Stimulated activated CD8-positive, alpha-beta memory T cell treated with anti-CD3 and anti-CD28 coated beads, Interleukin-12 subunit alpha, Interleukin-12 subunit beta, amount 100 ng/mL, for 1 hour (primary cell): ENCODE measurements around the gene LRMDA.

ENCODE experiments used
- DNase-seq: peaks from one replicate; pipeline ENCODE4 v3.0.0-alpha.2; 2020; ENCODE audit warnings: low read depth

The LRMDA gene

DNA sequence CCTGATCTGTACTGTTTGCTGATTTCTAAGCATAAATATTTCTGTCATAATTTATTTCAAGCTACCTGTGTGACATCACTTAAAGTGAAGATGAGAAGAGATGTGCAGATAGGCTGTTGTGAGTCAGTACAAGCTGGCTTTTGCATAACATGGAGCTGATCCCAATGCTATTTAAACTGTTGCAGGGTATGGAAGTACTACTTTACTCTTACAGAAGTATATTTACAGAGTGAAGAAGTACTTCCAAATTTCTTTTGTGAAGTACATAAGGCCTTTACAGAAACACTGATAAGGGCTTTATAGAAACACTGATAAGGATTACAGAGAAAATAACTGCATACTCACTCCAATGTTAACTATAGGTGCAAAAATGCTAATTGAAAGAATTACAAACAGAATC is 911.6 kb downstream of the LRMDA start:
- DNase-seq = no peak

DNA sequence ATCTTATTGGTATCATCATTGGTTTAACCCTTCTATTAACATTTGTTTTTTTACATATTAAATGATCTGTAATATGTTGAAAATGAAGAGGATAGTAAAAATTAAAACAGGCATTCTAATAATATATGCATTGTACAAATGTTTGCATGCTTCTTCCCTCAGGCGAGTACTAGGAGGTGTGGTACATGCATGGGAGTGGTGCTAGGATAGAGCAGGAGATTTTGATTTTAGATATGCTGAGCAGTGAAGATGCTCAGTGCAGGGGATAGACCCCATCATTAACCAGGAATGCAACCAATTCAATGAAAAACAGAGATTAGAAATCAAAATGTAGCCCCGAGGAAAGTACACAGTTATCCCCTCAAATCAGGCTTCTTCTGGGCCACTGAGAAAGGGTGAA is 916.4 kb downstream of the LRMDA start:
- DNase-seq = no peak

DNA sequence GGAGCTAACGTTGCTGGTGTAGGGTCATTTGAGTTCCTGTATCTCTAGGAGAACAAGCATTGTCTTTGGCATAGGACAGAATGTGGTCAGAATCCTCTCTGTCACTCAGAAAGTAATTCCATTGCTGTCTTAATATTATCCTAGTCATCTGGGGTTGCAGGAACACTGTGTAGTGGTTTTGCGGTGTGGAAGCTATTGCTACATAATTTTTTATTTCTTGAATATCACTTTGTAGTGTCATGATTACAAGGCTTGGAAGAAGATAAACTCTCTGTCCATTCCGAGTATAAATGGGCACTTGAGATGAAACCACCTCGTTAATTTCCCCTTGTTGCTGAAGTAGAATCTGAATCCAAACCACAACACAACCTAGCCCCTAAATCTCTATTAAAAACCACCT is 919.2 kb downstream of the LRMDA start:
- DNase-seq = no peak

DNA sequence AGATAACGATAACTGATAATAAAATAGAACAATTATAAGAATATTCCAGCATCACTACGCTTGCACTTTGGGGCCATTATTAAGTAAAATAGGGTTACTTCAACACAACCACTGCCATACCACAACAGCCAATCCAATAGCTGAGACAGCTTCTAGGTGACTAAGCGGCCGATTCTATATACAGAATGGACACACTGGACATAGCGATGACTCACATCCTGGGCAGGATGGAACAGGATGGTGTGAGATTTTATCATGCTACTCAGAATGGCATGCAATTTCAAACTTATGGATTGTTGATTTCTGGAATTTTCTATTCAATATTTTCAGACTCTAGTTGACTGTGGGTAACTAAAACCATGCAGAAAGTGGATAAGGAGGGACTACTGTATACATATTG is 920.9 kb downstream of the LRMDA start:
- DNase-seq = no peak

DNA sequence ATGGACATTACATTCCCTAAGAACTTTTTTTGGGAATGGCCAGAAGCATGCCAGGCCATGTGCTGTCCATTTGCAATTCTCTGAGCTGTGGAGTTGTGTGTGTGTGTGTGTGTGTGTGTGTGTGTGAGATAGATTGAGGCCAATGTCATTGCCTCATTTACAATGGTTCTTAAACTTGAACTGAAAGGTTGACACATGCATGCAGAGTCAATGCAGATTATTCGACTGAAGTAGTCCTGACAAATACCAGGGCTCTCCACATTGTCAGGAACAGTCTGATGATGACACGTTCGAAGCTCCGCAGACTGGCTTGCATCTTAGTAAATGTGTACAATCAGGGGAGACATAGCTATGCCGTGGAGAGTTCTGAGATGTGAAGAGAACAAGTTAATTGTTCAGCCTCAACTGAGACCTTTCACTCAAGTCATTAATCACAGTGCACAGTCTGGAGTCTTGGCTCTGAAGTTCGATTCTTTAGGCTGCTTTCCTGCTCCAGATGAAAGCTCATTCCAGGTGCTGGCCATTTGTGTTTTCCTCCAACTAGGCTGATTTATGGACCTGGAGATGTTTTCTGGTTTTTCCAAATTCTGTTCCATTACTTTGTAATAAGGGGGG is 921.9 kb downstream of the LRMDA start:
- no peak for DNase-seq

DNA sequence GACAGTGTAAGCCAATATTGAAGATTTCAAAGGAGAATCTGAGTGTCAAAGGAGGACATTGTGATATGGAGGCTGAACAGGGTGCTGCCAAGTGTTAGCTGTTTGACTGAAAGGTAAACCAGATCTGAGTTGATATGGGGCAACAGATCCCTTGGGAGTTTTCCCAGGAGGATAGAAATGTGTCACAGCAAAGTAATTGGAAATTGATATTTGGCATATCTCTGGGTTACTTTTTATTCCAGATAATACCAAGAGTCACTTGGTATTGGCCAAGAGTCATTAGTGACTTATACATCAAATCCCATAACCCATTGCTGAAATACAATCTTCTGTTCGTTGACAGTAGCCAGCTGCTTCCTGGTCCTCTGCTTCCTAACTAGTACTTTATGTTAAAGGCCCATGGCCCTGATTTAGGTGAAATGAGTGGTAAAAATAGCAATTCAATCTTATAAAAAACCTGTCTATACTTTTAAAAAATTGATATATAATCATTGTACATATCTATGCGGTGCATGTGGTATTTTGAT is 922.9 kb downstream of the LRMDA start:
- no peak for DNase-seq

DNA sequence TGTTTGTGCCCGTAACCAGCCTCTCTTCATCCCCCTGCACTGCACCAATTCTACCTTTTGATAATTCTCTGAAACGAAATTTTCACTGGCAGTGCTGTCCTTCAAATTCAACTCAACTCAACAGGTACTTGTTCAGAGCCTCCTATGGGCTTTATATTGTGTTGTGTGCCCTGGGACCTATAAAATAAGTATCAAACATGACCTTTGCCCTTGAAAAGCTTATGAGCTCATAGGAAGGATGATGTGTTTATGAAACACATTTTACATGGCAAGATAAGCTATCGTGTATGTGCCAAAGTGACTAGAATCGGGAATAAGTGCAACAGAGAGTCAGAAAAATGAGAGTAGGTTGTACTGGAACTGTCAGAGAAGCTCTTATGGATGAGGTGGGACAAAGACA is 923.5 kb downstream of the LRMDA start:
- DNase-seq = no peak

DNA sequence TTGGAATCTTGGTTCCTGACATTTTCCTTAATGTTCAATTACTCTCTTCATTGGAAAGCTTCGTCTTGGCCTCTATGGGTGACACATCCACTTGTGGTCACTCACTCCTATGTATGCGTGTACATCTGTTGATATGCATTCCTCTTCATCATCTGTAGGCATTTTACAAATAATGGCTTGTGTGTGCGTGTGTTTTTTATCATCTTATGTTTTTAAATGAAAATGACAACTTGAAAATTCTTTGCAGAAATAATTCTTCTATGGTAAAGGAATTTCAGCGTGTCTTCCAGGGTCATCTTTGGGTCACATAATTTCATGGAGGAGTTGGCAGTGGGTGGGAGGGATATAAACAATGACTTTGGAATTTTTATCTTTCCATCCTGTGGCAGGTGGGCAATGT is 925.1 kb downstream of the LRMDA start:
- no peak for DNase-seq

DNA sequence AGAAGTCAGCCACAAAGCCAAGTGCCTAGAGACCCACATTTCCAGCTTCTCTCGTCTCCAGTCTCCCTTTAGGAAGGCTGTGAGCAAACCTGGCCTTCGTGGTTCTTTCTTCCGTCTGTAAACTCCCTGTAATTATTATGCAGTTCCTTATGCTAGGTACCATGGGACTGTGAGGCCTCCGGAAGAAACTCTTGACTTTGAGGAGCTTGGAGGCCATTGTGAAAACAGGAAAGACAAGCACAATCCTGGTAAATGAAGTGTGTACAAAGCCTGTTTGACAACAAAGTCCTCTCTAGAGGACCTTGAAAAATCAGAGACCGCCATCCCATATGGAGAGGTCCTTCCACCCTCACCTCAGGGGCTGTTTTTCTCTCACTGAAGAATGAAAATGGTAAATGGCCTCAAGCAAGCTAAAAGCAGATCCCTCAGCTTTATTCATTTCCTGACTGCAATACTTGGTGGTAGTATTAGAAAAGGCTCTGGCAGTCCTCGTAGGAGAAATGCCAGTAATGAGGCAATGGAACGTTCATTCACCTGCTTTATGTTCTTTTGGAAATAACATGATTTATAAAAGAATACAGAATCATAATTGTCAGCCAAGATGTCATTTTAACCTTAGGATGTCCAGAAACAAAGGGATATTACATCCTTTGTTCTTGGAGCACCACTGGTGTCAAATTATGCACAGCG is 926.4 kb downstream of the LRMDA start:
- DNase-seq = no peak

DNA sequence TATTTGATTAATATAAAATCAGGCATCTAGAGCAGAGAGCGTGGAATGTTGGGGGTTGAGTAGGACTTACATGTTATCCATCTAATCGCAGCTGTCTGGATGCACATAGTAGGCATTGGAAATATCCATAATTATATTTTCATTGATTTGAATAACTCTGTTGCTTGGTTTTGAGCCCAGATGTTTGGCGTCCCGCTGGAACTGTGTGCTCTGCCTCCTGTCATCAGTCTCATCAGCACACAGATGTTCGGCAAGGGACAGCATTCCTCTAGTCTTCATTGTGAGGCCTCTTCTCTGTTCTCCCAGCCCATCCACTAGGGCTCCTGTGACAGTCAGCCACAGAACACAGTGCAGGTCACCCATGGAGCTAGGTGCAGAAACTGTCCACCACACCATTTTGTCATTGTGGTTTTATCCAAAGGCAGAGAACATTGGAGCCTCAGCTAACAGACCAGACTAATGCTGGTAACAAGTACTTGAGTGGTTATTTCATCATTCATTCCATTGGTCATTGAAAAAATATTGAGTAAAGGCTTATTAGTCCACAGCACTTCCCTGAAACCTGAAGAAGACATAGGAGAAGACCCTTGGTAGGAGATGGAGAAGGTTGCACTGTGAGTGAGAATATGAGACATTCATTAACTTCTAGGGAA is 927.4 kb downstream of the LRMDA start:
- DNase-seq = no peak

DNA sequence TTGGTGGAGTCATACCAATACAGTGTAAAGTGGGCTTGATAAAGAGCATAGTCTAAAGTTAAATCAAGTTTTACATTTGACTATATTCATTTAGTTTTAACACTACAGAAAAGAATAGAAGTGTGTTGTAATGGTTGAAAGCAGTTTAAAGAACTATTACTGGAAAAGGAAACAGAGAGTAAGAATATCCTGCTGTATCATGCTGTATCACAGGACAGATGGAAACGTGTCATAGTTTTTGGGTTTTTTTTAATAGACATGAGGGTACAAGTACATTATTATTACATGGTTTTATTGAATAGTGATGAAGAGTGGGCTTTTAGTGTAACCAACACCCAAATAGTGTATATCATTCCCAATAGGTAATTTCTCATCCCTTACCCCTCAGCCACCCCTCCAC is 944.3 kb downstream of the LRMDA start:
- no peak for DNase-seq

DNA sequence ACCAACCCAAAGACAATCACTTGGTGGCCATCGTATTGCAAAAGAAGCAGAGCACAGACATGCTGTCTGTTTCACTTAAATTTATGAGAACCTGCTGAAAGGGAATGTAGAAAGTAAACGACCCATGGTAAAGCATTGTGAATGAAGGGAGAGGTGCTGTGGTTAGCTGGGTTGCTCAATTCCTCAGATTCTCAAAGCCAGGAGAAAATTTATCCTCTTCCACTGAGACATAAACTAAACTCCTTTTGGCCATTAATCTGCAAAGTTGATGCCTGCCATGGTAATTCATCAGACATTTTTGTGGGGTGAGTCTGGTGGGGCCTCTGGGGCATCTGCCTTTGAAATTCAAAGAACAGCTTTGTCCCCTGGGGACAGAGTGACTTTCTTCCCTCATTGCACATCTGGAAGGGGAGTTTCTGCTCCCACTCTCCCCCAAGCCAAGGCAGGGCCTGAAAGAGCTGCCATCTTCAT is 951.0 kb downstream of the LRMDA start:
- DNase-seq = no peak

DNA sequence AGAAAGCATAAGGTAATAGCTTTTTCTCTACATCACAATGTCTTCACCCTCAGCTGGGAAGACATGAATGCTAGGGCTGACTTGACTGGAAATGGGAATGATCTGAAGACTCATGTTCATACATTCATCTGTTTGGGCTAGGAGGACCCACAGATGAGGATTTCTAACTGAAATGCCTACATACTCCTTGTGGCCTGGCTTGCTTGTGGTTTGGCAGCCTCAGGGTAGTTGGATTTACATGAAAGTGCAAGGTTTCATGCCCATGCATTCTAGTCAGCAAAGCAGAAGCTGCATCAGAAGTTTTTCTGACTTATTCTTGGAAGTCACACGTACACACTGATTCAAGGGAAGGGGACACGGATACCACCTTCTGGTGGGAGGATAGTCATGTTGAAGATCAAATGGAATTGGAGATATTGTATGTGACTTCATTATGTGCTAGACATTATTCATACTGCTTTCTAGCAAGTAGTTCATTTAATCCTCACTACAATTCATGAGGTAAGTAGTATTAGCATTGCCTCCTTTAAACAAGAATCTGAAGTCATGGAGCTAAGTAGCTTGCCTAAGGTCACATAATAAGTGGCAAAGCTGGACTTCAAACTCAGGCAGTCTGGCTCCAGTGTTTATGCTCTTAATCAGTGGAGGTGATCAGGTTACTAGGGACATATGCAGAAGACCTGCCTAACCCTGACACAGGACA is 957.0 kb downstream of the LRMDA start:
- no peak for DNase-seq

DNA sequence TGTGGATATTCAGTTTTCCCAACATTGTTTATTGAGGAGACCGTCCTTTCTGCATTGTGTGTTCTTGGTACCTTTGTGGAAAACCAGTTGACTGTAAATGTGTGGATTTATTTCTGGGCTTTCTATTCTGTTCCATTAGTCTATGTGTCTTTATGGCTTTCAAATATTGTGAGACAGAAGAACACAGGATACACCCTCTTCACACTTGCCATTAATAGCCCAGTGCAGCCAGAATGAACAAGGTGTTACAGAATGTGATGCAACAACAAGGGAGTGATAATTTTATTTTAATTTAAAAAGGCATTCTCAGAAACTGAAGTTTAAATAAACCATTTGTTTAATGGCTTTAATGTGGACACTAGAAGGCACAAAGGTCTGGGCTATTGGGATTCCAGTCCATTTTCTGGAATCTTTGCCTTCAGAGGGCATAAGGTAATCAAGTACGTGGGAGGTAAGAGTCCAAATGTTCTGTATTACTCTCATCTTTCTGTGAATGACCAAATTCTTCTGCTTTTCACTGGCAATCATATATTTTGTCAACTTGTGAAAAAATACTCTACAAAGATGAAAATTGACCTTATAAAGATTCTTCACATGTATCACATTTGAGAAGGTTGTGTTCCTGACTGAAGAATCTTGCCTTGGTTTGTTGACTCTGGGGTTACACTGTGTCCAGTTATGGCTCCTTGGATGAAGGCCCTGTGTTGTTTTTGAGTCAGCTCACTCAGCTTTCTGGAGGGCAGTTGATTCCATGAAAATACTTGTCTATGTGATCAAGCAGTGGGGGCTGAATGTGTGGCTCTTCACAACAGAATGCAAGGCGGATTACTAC is 962.7 kb downstream of the LRMDA start:
- DNase-seq = no peak

DNA sequence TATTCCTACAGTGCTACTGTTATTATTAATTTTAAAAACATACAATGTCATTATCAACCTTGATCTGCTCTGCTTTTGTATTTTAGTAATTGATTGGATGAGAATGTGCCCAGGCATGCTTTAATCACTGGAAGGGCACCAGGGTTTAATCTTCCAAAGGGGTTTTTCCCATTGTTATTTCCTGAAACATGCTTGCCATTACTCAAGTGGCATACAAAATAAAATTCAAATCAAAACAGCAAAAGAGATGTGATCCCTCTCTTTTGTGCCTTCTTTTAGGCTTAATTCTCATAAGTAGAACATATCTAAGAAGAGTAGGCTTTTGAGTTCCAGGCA is 963.3 kb downstream of the LRMDA start:
- DNase-seq = no peak

DNA sequence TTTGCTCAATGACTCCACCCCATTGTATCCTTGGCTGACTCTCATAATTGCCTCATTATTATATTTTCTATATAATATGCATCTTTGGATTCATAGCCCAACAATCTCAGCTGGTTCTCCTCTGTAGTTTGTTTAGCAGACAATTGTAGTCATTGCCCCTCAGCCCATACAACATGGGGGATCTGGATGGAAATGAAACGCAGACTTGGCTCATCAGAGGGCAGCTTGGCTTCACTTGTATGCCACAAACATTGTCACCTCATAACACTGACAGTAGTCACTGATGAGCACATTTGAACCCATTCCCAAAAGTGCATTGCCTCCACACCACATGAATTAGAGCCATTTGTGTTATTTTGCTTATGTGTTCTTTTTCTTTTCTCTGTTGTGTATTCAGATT is 963.8 kb downstream of the LRMDA start:
- no peak for DNase-seq

DNA sequence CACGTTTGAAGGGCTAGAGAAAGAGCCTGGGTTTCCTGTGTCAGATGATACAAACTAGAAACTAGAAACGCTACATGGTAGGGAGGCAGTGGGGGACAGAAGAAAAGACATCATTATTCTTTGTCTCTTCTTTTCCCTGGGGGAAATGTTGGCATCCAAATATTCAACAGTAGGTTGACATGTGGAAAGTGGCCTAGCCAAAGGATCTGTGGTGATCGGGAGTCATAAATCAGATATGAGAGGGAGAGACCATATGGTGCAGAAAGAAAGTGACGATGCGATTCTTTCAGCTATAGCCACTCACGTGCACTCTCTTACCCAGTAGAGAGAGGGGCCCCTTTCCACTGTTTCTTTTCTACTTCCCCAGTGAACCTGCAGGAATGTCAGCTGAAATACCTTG is 964.7 kb downstream of the LRMDA start:
- no peak for DNase-seq

DNA sequence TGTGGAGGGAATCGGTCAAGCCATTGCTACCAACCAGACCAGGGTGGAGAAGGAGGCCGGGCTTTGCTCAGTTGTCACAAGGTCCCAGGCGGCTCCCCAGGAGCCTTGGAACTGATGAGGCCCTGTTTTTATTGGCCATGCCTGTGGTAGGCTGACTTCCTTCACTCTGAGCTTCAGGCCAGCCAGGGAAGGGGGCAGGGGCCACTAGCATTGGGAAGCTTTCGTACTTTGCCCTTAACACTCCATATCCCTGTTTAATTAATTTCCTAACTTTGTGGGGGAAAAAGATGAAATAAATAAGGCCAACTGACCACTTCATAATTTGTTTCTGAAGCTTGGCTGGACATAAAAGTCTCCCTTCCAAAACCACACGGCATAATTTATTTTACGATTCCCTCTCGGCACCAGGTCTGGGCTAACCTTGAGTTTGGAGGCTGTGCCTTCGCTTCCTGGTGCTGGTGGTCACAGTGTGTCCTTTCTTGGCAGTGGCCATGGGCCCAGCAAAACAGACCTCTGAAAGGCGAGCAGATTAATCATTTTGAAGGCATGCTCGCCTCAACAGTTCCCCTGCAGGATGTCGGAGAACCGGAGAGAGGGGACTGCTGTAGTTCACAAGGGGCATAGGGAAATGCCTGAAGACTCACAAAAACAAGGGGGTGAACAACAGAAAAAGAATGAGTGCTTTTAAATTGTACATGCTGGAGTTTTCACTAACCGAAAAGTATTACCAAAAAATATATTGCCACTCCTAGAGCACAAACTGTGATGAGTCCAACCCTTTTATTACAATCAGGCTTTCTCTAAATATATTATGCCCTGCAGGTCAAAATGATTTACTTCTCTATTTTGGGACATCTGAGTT is 966.0 kb downstream of the LRMDA start:
- no peak for DNase-seq

DNA sequence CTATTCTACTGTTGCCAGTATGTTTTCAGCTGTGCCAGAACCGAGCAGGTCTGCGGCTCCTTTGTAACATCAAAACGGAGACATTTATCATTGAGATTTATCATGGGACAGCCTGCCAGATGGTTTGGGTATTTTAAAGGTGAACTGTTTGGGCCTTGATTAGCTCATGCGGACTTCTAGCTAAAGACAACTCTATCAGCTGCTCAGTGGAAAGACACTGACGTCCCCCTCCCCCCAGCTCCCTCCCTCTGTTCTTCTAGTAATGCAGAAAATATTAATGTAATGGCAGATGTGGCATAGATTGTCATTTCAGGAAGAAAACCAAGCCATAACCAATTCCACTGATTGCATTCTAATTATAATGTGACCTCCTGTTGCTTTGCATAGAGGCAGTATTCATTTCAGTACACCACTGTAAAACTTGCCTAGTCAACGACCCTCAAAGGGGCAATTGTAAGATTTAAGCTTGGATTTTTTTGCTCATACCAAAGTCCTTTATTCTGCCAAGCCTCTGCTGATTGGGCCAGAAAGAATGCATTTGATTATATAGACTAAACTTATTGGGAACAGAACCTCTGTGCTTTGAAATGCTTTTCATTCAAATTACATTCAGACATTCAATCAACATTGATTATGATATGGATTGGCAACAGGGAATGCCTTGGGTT is 966.8 kb downstream of the LRMDA start:
- no peak for DNase-seq

DNA sequence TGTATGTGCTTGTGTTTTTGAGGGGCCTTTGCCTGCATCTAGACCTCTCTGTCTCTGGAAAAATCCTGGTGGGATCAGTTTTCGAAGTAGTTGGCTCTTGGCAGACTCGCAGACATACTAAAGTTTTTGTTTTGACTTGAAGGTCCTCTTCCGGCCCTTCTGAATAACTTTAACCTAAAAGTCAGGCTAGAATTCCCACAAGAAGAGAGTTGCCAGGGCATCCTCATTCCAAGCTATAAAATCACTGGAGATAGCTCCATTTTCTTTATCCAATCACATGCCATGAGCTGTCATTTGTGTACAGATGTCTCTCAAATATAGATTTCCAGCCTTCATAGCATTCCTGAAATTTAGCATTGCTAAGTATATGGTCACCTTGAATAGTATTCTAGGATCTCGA is 967.8 kb downstream of the LRMDA start:
- no peak for DNase-seq
